Esophagus mucosa (tissue), 1 donor: ENCODE measurements around the gene PSMD7. TPM values are rescaled to one million over a fixed set of nuclear protein-coding genes. Genes with fewer than 3 reads are reported as not detected.
A peak's percentile ranks its signal among the peaks of the same experiment; 100 is the strongest.
"Not testable (repeated sequence)": the region's sequence is repeated elsewhere in the genome, so short reads cannot be mapped to it uniquely, and the experiment has no call there.

Experiments used
- ATAC-seq: fragments of 200-7000 bp; cut with Tn5 transposase; one replicate; pipeline ENCODE4 v1.9.1; 2020
- total RNA-seq: library from RNA; stranded (reverse); gene quantifications from one replicate; pipeline ENCODE4 v1.2.4, GENCODE V29; 2023
- donor health status: DM: yes; HTN: yes; CAD: no.

PSMD7 gene
- total RNA-seq, 1 donor from 2014 or later = 72.0 TPM

DNA sequence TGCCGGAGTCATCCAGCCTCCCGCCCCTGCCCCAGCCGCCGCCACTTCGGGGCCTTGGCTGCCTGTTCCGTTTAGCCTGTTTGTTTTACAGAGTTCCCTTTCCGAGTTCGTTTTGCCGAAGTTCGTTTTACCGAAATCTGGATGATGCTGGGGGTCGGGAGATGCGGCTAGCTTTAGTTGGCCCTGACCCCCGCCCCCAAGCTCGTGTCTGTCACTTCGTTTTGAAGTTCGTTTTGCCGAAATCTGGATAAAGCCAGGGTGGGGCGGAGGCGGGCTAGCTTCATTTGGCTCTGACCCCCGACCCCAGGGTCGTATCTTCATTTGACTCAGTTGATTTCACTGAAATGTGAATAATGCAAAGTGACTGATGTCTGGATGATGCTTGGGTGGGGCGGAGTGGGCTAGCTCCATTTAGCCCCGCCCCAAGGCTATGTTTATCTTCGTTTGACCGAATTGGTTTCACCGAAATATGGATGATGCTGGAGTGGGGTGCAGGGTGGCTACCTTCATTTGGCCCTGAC is 591 bp downstream of the PSMD7 start:
- ATAC-seq = peak; percentile 38

GRCh38 chr16:74298104-74298503 is 1.5 kb downstream of the PSMD7 start:
- peak; percentile 56 for ATAC-seq

- ATAC-seq = no peak
Observed at GRCh38 chr16:74302341-74302740, 5.7 kb downstream of the PSMD7 start.

- ATAC-seq = no peak
Observed at GRCh38 chr16:74304164-74304834, 7.7 kb downstream of the PSMD7 start.

- ATAC-seq = no peak
Observed at GRCh38 chr16:74304835-74305176, 8.2 kb downstream of the PSMD7 start.

GRCh38 chr16:74305281-74305680 is 8.7 kb downstream of the PSMD7 start:
- no peak for ATAC-seq

GRCh38 chr16:74305978-74306784 is 9.6 kb downstream of the PSMD7 start:
- ATAC-seq = no peak

DNA sequence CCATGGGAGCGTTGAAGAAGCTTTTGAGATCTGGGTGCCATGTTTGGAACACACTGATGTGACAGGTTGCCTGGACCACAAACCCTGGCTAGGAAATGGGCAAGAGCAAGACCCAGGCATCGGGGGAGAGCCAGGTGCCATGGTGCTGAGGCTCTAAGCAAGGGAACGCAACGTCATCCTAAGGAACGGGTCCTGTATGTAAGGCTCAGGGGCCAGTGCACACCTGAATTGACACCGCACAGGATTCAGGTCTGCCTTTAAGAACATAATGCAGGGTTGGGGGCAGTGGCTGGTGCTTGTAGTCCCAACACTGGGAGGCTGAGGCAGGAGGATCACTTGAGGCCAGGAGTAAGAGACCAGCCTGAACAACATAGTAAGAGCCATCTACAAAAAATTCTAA is 10.8 kb downstream of the PSMD7 start:
- ATAC-seq = no peak

- peak; percentile 59 for ATAC-seq
Observed at GRCh38 chr16:74309789-74310781, 13.5 kb downstream of the PSMD7 start.

- peak; percentile 33 for ATAC-seq
Observed at GRCh38 chr16:74315059-74315458, 18.4 kb downstream of the PSMD7 start.

DNA sequence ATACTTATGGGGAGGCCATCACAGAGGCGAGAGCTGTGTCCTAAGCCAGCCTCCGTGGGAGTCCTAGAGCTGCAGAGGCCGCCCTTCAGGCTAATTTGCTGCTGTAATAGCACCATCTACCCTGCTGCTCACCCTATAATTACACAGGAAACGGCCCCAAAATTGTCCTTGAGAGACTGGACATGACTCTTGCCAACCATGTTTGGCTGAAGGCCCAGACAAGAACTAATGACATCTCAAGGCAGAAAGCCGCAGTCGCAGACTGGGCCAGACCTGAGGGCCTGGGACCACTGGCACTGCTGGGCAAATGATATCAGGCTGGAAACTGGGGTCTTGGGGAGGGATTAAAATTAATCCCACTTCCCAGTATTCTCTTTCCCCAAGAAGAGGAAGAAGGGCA is 24.1 kb downstream of the PSMD7 start:
- ATAC-seq = no peak

DNA sequence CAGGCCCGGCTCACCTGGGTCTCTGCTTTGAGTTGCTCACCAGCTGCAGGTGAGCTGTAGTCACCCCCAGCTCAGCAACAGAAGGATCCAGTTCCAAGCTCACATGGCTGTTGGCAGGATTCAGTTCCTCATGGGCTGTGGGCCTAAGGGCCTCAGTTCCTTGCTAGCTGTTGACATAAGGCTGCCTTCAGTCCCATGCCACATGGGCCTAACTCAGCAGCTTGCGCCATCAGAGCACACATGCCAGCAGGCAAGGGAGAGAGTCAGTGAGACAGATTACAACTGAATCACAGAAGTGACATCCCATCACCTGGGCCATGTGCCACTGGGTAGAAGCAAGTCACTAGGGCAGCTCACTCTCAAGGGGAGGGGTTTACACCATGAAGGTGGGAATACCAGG is 24.7 kb downstream of the PSMD7 start:
- ATAC-seq = no peak

- no peak for ATAC-seq
Observed at GRCh38 chr16:74322301-74322710, 25.7 kb downstream of the PSMD7 start.

GRCh38 chr16:74324777-74325176 is 28.2 kb downstream of the PSMD7 start:
- ATAC-seq = not testable (repeated sequence)

GRCh38 chr16:74325641-74326040 is 29.0 kb downstream of the PSMD7 start:
- no peak for ATAC-seq

DNA sequence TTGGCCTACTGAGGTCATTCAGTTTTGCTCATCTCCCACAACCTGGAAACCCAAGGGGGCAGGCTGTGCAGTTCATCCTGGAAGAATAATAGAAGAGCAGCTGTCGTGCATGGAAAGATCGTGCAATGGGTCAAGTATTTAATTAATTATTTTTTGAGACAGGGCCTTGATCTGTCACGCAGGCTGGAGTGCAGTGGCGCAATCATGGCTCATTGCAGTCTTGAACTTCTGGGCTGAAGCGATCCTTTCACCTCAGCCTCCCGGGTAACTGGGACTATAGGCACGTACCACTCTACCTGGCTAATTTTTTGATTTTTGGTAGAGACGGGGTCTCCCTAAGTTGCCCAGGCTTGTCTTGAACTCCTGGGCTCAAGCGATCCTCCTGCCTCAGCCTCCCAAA is 31.7 kb downstream of the PSMD7 start:
- ATAC-seq = not testable (repeated sequence)

GRCh38 chr16:74332469-74332868 is 35.9 kb downstream of the PSMD7 start:
- ATAC-seq = peak; percentile 28

DNA sequence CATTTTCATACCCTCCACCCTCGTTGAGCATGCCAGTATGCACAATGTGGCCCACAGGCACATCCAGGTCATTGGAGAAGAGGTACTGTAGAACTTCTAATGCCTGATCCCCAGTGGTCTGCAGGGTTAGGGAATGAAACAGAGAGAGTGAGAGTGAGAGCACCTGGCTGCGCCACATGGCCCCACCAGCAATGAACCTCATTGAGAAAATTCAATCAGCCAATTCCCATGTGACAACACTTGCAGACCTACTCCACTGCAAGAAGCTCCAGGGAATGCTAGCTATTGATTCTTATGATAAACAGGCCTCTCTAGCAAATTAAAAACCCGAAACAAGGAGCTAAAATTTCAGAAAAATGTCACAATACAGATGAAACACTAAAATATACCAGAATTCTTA is 40.9 kb downstream of the PSMD7 start:
- not testable (repeated sequence) for ATAC-seq

- peak; percentile 74 for ATAC-seq
Observed at GRCh38 chr16:74339226-74339625, 42.6 kb downstream of the PSMD7 start.

DNA sequence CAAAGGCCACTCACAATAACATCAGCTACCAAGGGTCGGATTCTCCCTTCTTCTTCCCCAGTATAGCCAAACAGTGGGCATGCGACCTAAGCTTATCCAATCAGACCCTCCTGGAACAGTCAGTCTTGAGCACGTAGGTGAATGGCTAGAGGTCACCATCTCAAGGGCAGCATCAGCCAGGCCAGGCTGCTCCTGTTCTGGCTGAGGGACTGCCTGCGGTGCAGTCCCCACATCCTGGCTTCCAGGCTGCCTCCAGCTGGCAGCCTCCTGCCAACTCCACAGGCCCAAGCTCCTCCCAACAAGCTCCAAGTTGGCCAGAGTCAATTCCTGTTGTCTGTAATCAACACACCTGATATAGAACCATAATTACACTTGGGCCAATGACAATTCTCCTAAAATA is 56.4 kb downstream of the PSMD7 start:
- not testable (repeated sequence) for ATAC-seq
